ENCODE measurements around the gene SCARF2.

DNA sequence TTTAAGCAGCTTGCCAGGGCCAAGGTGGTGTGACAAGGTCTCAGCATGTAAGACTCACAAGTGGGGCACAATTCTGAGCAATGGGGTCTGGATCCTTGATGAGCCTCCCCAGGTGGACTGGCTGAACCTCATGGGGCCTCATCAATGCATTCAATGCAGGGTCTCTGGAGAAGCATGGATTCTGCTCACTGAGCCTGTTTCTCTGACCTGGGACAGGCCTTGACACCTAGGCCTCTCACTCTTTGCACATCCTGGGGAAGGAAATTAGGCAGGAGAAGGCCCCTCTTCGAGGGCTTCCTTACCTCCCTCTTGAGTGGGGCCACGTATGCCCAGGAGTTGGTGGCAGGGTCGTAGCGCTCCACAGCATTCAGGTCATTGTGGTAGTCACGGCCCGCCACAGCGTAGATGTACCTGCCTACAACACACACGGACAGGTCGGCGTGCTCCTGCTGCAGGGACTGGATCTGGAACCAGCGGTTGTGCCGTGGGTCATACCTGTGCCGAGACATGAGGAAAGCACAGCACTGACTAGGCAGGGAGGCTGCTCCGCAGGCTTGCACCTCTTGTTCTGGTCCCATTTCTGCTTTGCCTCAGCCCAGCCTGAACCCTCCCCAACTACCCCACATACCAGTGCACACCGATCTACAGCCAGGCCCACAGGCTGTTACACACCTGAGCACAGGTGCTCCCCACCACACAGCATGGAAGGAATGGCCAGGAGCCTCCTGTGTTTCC, 20.0 kb upstream of the SCARF2 start:
- TF ChIP-seq, protein P1, sequence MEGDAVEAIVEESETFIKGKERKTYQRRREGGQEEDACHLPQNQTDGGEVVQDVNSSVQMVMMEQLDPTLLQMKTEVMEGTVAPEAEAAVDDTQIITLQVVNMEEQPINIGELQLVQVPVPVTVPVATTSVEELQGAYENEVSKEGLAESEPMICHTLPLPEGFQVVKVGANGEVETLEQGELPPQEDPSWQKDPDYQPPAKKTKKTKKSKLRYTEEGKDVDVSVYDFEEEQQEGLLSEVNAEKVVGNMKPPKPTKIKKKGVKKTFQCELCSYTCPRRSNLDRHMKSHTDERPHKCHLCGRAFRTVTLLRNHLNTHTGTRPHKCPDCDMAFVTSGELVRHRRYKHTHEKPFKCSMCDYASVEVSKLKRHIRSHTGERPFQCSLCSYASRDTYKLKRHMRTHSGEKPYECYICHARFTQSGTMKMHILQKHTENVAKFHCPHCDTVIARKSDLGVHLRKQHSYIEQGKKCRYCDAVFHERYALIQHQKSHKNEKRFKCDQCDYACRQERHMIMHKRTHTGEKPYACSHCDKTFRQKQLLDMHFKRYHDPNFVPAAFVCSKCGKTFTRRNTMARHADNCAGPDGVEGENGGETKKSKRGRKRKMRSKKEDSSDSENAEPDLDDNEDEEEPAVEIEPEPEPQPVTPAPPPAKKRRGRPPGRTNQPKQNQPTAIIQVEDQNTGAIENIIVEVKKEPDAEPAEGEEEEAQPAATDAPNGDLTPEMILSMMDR (IDR thresholded peaks at IDR 0.05; ENCODE audit: low read depth, low read length, poor library complexity, severe bottlenecking): no peak
- no peak for TF ChIP-seq EZH2phosphoT487 (IDR thresholded peaks at IDR 0.05; ENCODE audit: borderline replicate concordance, low read length)
